GM10248 (cell line): ENCODE measurements around the gene DNAH2.

Source experiments
- CTCF ChIA-PET: fragments of 300-600 bp; sonication (Branson Sonifier 250); formaldehyde crosslinking; extraction: SDS; loops from one replicate; lab custom pipeline; 2021; ENCODE audit warnings: antibody characterized with exemption; lab: Yijun Ruan, JAX
- POLR2A ChIA-PET: fragments of 350-650 bp; sonication (Branson Sonifier 250); formaldehyde crosslinking; extraction: SDS; loops from one replicate; lab custom pipeline; 2020; ENCODE audit warnings: antibody characterized with exemption; lab: Yijun Ruan, JAX
- DNase-seq: peaks from one replicate; pipeline ENCODE4 v3.0.0; 2012; ENCODE audit errors: extremely low spot score
- TF ChIP-seq, protein P1 (sequence below): IDR thresholded peaks from 2 replicates; pipeline ENCODE4 v1.5.1; 2012; ENCODE audit warnings: mild to moderate bottlenecking, low read depth; ENCODE audit errors: extremely low read depth, missing control alignments, control extremely low read depth

DNAH2 gene

GRCh38 chr17:7719661-7720060 lies 2.1 kb downstream of the DNAH2 start:
- TF ChIP-seq, protein P1, sequence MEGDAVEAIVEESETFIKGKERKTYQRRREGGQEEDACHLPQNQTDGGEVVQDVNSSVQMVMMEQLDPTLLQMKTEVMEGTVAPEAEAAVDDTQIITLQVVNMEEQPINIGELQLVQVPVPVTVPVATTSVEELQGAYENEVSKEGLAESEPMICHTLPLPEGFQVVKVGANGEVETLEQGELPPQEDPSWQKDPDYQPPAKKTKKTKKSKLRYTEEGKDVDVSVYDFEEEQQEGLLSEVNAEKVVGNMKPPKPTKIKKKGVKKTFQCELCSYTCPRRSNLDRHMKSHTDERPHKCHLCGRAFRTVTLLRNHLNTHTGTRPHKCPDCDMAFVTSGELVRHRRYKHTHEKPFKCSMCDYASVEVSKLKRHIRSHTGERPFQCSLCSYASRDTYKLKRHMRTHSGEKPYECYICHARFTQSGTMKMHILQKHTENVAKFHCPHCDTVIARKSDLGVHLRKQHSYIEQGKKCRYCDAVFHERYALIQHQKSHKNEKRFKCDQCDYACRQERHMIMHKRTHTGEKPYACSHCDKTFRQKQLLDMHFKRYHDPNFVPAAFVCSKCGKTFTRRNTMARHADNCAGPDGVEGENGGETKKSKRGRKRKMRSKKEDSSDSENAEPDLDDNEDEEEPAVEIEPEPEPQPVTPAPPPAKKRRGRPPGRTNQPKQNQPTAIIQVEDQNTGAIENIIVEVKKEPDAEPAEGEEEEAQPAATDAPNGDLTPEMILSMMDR = no peak
- DNase-seq = no peak
- ChIA-PET POLR2A (no interaction called here), CTCF (interaction anchor here (2.4 kb wide), 1 partner anchor 24 kb away, joined by 6 read pairs; no protein-coding TSS in a partner anchor)

DNA sequence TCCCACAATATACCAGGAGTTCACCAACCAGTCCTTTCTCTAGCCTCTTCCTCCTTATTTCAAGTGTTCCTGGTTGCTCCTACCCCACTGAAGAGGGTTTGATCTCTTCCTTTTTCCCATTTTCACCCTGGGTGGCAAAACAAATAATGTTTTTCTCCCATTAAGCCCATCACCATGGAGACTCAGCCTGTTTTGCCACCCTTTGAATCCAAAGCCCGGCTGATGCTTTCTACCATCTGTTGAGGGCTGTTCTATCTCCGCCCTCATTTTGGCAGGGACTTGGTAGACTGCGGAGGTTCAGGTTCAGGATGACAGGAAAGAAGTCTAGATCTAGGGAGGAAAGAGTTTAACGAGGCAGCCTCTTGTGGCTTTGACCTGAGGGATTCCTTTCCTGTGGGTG lies 2.6 kb downstream of the DNAH2 start:
- POLR2A ChIA-PET = no interaction called here
- CTCF ChIA-PET = interaction anchor here (1.3 to 2.4 kb wide), 2 partner anchors 14 to 23 kb away, joined by 3 to 6 read pairs; no protein-coding TSS in a partner anchor
- TF ChIP-seq, protein P1 = no peak
- DNase-seq = no peak

DNA sequence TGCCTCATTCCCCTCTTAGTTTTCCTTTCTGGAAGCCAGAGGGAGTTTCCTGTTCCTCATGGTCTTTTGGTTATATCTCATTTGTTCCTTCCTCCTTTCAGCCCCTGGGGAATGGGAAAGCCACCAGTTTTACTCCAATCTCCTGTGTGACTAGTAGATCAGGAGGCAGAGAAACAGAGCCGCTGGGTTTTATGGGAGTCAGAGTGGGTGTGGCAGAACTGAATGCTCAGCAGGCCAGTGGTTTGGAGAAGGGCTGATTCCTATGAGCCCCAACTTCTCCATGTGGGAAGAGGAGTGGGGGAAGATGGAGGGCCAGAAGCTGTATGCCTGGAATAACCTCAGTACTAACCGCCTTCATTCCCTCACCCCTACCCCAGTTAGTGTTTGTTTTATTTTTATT lies 4.1 kb downstream of the DNAH2 start:
- CTCF ChIA-PET = no interaction called here
- TF ChIP-seq, protein P1 = no peak
- POLR2A ChIA-PET = no interaction called here
- DNase-seq = no peak

GRCh38 chr17:7727886-7728285 lies 10.3 kb downstream of the DNAH2 start:
- CTCF ChIA-PET = no interaction called here
- DNase-seq = no peak
- TF ChIP-seq, protein P1 = no peak
- POLR2A ChIA-PET = no interaction called here

GRCh38 chr17:7729816-7730215 lies 12.3 kb downstream of the DNAH2 start:
- TF ChIP-seq, protein P1 = no peak
- DNase-seq = no peak
- POLR2A ChIA-PET = no interaction called here
- CTCF ChIA-PET = interaction anchor here (1.3 to 3.1 kb wide), 2 partner anchors 14 to 42 kb away, joined by 3 to 19 read pairs; partner anchors contain the start of gene TP53

GRCh38 chr17:7732981-7733539 lies 15.5 kb downstream of the DNAH2 start:
- no peak for DNase-seq
- ChIA-PET POLR2A (no interaction called here), CTCF (no interaction called here)
- TF ChIP-seq, protein P1 = no peak
